NCI-H748 (cell line): ENCODE data around the gene PDLIM4.

Experiments used
- DNase-seq: peaks from one replicate; lab custom pipeline; 2025; ENCODE audit not compliant: unreplicated experiment; lab: John Stamatoyannopoulos, UW

Gene PDLIM4

GRCh38 chr5:132303589-132303988 lies 46.1 kb downstream of the PDLIM4 start:
- DNase-seq = no peak

- DNase-seq = no peak
These were observed 47.9 kb downstream of the PDLIM4 start for GRCh38 chr5:132305420-132305819.

DNA sequence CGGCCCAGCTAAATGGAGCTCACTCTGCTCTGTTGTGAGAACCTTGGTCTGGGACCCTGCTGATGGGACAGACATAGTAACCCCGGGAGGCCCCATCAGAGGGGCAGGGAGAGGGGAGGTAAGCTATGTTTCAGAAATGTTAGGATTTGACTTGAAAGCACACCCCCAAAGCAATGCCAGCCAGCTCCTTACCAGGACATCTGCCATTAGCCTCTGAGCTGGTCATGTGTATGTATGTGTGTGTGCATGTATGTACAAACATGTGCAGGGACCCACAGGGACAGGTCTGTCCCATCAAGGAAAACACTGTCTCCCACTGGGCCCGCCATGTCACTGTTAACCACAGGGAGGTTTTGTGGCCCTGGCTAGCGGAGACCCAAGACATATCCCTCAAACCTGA lies 51.2 kb downstream of the PDLIM4 start:
- DNase-seq = no peak

GRCh38 chr5:132309679-132310078 lies 52.2 kb downstream of the PDLIM4 start:
- DNase-seq = no peak

GRCh38 chr5:132310141-132310834 lies 52.8 kb downstream of the PDLIM4 start:
- no peak for DNase-seq

DNA sequence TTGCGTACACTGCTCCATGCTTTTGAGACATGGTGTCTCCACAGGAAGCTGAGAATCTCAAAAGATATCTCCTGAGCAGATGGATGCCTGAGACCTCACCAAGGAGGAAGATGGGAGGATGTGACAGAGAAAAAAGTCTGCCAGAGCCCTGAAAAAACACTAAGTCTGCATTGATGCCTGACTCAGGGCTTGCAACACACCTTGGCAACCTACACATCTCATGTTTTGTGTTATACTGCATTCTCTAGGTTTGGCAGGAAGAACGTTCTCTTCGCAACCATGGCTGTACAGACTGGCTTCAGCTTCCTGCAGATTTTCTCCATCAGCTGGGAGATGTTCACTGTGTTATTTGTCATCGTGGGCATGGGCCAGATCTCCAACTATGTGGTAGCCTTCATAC lies 55.9 kb downstream of the PDLIM4 start:
- DNase-seq = no peak

- no peak for DNase-seq
These were observed 56.5 kb downstream of the PDLIM4 start for GRCh38 chr5:132313961-132314432.

- DNase-seq = no peak
These were observed 58.1 kb downstream of the PDLIM4 start for GRCh38 chr5:132315529-132316067.

DNA sequence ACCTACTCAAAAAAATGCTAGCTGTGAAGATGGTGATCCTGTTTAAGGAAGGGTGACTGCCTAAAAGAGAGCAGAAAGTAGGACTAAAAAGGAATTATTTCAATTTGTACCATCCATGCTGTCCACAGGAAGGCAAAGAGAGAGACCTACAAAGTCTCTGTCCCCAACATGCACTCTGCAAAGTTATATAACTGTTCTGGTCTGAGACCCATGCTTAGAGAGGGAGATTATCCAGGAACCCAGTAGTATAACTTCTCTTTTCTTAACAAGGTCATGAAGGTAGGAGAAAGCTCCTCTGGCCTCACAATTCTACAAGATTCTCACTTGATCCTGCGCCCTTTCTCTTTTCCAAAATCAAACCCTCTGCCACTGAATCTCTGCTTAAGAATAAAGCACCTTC lies 62.5 kb downstream of the PDLIM4 start:
- DNase-seq = no peak

GRCh38 chr5:132321109-132321721 lies 63.7 kb downstream of the PDLIM4 start:
- no peak for DNase-seq

DNA sequence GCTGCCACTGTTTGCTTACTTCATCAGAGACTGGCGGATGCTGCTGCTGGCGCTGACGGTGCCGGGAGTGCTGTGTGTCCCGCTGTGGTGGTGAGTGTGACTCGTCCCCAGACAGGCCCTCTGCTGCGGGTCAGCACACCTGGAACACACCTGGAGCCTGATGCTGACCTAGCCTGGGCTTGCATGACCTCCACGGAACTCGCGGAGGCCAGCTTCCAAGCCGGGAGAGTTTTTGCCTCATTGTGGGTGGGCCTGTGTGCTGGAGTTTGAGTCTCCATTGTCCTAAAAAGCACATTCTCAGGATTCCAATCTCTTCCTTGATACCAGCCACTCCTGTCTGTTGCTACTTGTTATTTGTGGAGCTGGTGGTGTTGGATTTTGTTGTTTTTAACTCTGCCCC lies 64.8 kb downstream of the PDLIM4 start:
- DNase-seq = no peak
